ENCODE data around the gene L3MBTL2. TPM values are rescaled to one million over a fixed set of nuclear protein-coding genes. Genes with fewer than 3 reads are reported as not detected.

L3MBTL2 gene
- total and polyA plus RNA-seq, 9 of the 15 experiments (the other 6 are each of a cell fraction or from before 2014, with no cell fraction given) = 10.3 to 23.1 (median 18.6) TPM

Small RNA genes within 50 kb of the gene (microRNA-seq; reads per million reads assigned to microRNA genes)
- 0.27 reads per million for gene MIR6889 (ENCODE audit: borderline microRNAs expressed)

Small RNA genes within 50 kb of the gene (small RNA-seq; reads per million reads assigned to genes)
- gene MIR6889 = not detected
- not detected for gene RNU6-375P

Other genes with a start within 250 kb of the L3MBTL2 start
- 10.9 and 12.3 TPM in 2 replicates for gene EP300, start 112.7 kb upstream of the L3MBTL2 start, total RNA-seq (2014; rRNA removed)
- 12.0 TPM in 2 replicates for gene EP300, start 112.7 kb upstream of the L3MBTL2 start, total RNA-seq (2014; rRNA removed; fragmentation: Illumina TruSeq; extraction: Trizol)
- 10.4 and 10.6 TPM in 2 replicates for gene EP300, start 112.7 kb upstream of the L3MBTL2 start, total RNA-seq (2015; rRNA removed; fragmentation: Illumina TruSeq; extraction: Trizol)
- 27.9 and 28.6 TPM in 2 replicates for gene EP300, start 112.7 kb upstream of the L3MBTL2 start, total RNA-seq (2021)
- gene EP300, start 112.7 kb upstream of the L3MBTL2 start, polyA plus RNA-seq (2011; rRNA removed) = 5.7 and 9.2 TPM in 2 replicates
- gene EP300, start 112.7 kb upstream of the L3MBTL2 start, polyA plus RNA-seq (2014; fragmentation: Illumina TruSeq; extraction: Trizol) = 20.8 and 24.5 TPM in 2 replicates
- gene EP300, start 112.7 kb upstream of the L3MBTL2 start, polyA plus RNA-seq (2014; fragmentation: Nextera tagmentation; extraction: Ambion mirVana) = 1 to 10 TPM; 2.2 to 4.0 TPM
- 10.5 and 12.7 TPM in 2 replicates for gene EP300, start 112.7 kb upstream of the L3MBTL2 start, polyA plus RNA-seq (2014; rRNA removed)
- not detected in 2 replicates for gene CHADL, start 35.6 kb downstream of the L3MBTL2 start, total RNA-seq (2014; rRNA removed)
- not detected in 2 replicates for gene CHADL, start 35.6 kb downstream of the L3MBTL2 start, total RNA-seq (2014; rRNA removed; fragmentation: Illumina TruSeq; extraction: Trizol)
- not detected in 2 replicates for gene CHADL, start 35.6 kb downstream of the L3MBTL2 start, total RNA-seq (2015; rRNA removed; fragmentation: Illumina TruSeq; extraction: Trizol)
- gene CHADL, start 35.6 kb downstream of the L3MBTL2 start, total RNA-seq (2021) = not detected in 2 replicates
- gene CHADL, start 35.6 kb downstream of the L3MBTL2 start, polyA plus RNA-seq (2011; rRNA removed) = not detected in 2 replicates
- gene CHADL, start 35.6 kb downstream of the L3MBTL2 start, polyA plus RNA-seq (2014; fragmentation: Illumina TruSeq; extraction: Trizol) = not detected in 2 replicates
- not detected for gene CHADL, start 35.6 kb downstream of the L3MBTL2 start, polyA plus RNA-seq (2014; fragmentation: Nextera tagmentation; extraction: Ambion mirVana)
- not detected in 2 replicates for gene CHADL, start 35.6 kb downstream of the L3MBTL2 start, polyA plus RNA-seq (2014; rRNA removed)
- 52.1 and 68.7 TPM in 2 replicates for gene RANGAP1, start 80.9 kb downstream of the L3MBTL2 start, total RNA-seq (2014; rRNA removed)
- gene RANGAP1, start 80.9 kb downstream of the L3MBTL2 start, total RNA-seq (2014; rRNA removed; fragmentation: Illumina TruSeq; extraction: Trizol) = 21.9 and 27.5 TPM in 2 replicates
- gene RANGAP1, start 80.9 kb downstream of the L3MBTL2 start, total RNA-seq (2015; rRNA removed; fragmentation: Illumina TruSeq; extraction: Trizol) = 44.3 and 44.5 TPM in 2 replicates
- gene RANGAP1, start 80.9 kb downstream of the L3MBTL2 start, total RNA-seq (2021) = 90.2 and 104 TPM in 2 replicates
- gene RANGAP1, start 80.9 kb downstream of the L3MBTL2 start, polyA plus RNA-seq (2011; rRNA removed) = 65.4 and 70.4 TPM in 2 replicates
- 50.6 and 68.4 TPM in 2 replicates for gene RANGAP1, start 80.9 kb downstream of the L3MBTL2 start, polyA plus RNA-seq (2014; fragmentation: Illumina TruSeq; extraction: Trizol)
- 1 to 10 TPM; 2.1 to 3.8 TPM for gene RANGAP1, start 80.9 kb downstream of the L3MBTL2 start, polyA plus RNA-seq (2014; fragmentation: Nextera tagmentation; extraction: Ambion mirVana)
- gene RANGAP1, start 80.9 kb downstream of the L3MBTL2 start, polyA plus RNA-seq (2014; rRNA removed) = 74.9 and 77.1 TPM in 2 replicates
- 35.2 and 41.1 TPM in 2 replicates for gene ZC3H7B, start 96.2 kb downstream of the L3MBTL2 start, total RNA-seq (2014; rRNA removed)
- 13.5 and 16.5 TPM in 2 replicates for gene ZC3H7B, start 96.2 kb downstream of the L3MBTL2 start, total RNA-seq (2014; rRNA removed; fragmentation: Illumina TruSeq; extraction: Trizol)
- gene ZC3H7B, start 96.2 kb downstream of the L3MBTL2 start, total RNA-seq (2015; rRNA removed; fragmentation: Illumina TruSeq; extraction: Trizol) = 25.8 and 26.8 TPM in 2 replicates
- 45.8 and 49.8 TPM in 2 replicates for gene ZC3H7B, start 96.2 kb downstream of the L3MBTL2 start, total RNA-seq (2021)
- gene ZC3H7B, start 96.2 kb downstream of the L3MBTL2 start, polyA plus RNA-seq (2011; rRNA removed) = 19.0 and 25.6 TPM in 2 replicates
- 30.6 and 40.0 TPM in 2 replicates for gene ZC3H7B, start 96.2 kb downstream of the L3MBTL2 start, polyA plus RNA-seq (2014; fragmentation: Illumina TruSeq; extraction: Trizol)
- under 1 TPM; 0.07 to 0.30 TPM for gene ZC3H7B, start 96.2 kb downstream of the L3MBTL2 start, polyA plus RNA-seq (2014; fragmentation: Nextera tagmentation; extraction: Ambion mirVana)
- 38.6 and 39.0 TPM in 2 replicates for gene ZC3H7B, start 96.2 kb downstream of the L3MBTL2 start, polyA plus RNA-seq (2014; rRNA removed)
- gene TEF, start 176.6 kb downstream of the L3MBTL2 start, total RNA-seq (2014; rRNA removed) = 1.2 and 2.0 TPM in 2 replicates
- gene TEF, start 176.6 kb downstream of the L3MBTL2 start, total RNA-seq (2014; rRNA removed; fragmentation: Illumina TruSeq; extraction: Trizol) = 0.69 and 0.96 TPM in 2 replicates
- gene TEF, start 176.6 kb downstream of the L3MBTL2 start, total RNA-seq (2015; rRNA removed; fragmentation: Illumina TruSeq; extraction: Trizol) = 0.68 and 0.76 TPM in 2 replicates
- gene TEF, start 176.6 kb downstream of the L3MBTL2 start, total RNA-seq (2021) = 1.6 and 2.8 TPM in 2 replicates
- gene TEF, start 176.6 kb downstream of the L3MBTL2 start, polyA plus RNA-seq (2011; rRNA removed) = 3.1 and 3.2 TPM in 2 replicates
- 1.8 and 2.1 TPM in 2 replicates for gene TEF, start 176.6 kb downstream of the L3MBTL2 start, polyA plus RNA-seq (2014; fragmentation: Illumina TruSeq; extraction: Trizol)
- gene TEF, start 176.6 kb downstream of the L3MBTL2 start, polyA plus RNA-seq (2014; fragmentation: Nextera tagmentation; extraction: Ambion mirVana) = under 1 TPM; 0.04 to 0.06 TPM
- 0.90 and 1.4 TPM in 2 replicates for gene TEF, start 176.6 kb downstream of the L3MBTL2 start, polyA plus RNA-seq (2014; rRNA removed)
- 10.1 and 14.0 TPM in 2 replicates for gene TOB2, start 241.5 kb downstream of the L3MBTL2 start, total RNA-seq (2014; rRNA removed)
- 5.8 and 5.9 TPM in 2 replicates for gene TOB2, start 241.5 kb downstream of the L3MBTL2 start, total RNA-seq (2014; rRNA removed; fragmentation: Illumina TruSeq; extraction: Trizol)
- gene TOB2, start 241.5 kb downstream of the L3MBTL2 start, total RNA-seq (2015; rRNA removed; fragmentation: Illumina TruSeq; extraction: Trizol) = 8.0 and 8.4 TPM in 2 replicates
- gene TOB2, start 241.5 kb downstream of the L3MBTL2 start, total RNA-seq (2021) = 17.4 and 20.5 TPM in 2 replicates
- gene TOB2, start 241.5 kb downstream of the L3MBTL2 start, polyA plus RNA-seq (2011; rRNA removed) = 3.6 and 6.7 TPM in 2 replicates
- gene TOB2, start 241.5 kb downstream of the L3MBTL2 start, polyA plus RNA-seq (2014; fragmentation: Illumina TruSeq; extraction: Trizol) = 11.6 and 11.8 TPM in 2 replicates
- 1 to 10 TPM; 3.3 to 6.2 TPM for gene TOB2, start 241.5 kb downstream of the L3MBTL2 start, polyA plus RNA-seq (2014; fragmentation: Nextera tagmentation; extraction: Ambion mirVana)
- gene TOB2, start 241.5 kb downstream of the L3MBTL2 start, polyA plus RNA-seq (2014; rRNA removed) = 7.3 and 7.7 TPM in 2 replicates

All from K562 (cell line).